Measurements from ENCODE around the gene GNAI3. TPM values are rescaled to one million over a fixed set of nuclear protein-coding genes. Genes with fewer than 3 reads are reported as not detected.

The GNAI3 gene
- total RNA-seq, 4 donors from 2014 or later = 5.9 to 7.2 (median 6.6) TPM

- Histone ChIP-seq H3K9me3 (no peaks in the 10 kb centered on the region), H3K27ac (replicated peaks in 1 of 4) (no peak overlapping the region), H3K27me3 (no peaks in the 10 kb centered on the region), H3K36me3 (no peaks in the 10 kb centered on the region), H3K4me3 (peak overlapping the region in 2 of 4 donors; percentile 20 to 30), H3K4me1 (peaks cover 8 to 17% (median 10%) of the 10 kb centered on the region in 4 donors)
- peak; percentile 96 for DNase-seq (ENCODE audit: extremely low spot score)
- WGBS = 55% methylated on average over 10 of the region's 32 CpGs
- TF ChIP-seq CTCF (IDR thresholded peaks at IDR 0.05) (peak; percentile 87 to 91 (median 87)), POLR2A (IDR thresholded peaks at IDR 0.05; ENCODE audit: low read depth) (no peak), POLR2AphosphoS5 (IDR thresholded peaks at IDR 0.05) (no peak)
- intact Hi-C loops (cut with DNase I) = loop anchor here (5.0 kb wide), 3 partner anchors 44 to 339 kb away; partner anchors contain the start of genes AHCYL1 and GSTM1
These were observed 95.2 kb downstream of the GNAI3 start for GRCh38 chr1:109643385-109644230.

- intact Hi-C loops (cut with DNase I) = loop anchor here (5.0 kb wide), 3 partner anchors 43 to 338 kb away; partner anchors contain the start of genes AHCYL1 and GSTM1
- H3K4me1 ChIP-seq = peaks cover 8 to 17% (median 10%) of the 10 kb centered on the region in 4 donors
- H3K9me3 ChIP-seq = no peaks in the 10 kb centered on the region
- no peak overlapping the region for H3K4me3 ChIP-seq
- no peaks in the 10 kb centered on the region for H3K36me3 ChIP-seq
- no peak for DNase-seq (ENCODE audit: extremely low spot score)
- H3K27ac ChIP-seq (replicated peaks in 1 of 4) = no peak overlapping the region
- TF ChIP-seq CTCF (IDR thresholded peaks at IDR 0.05) (no peak), POLR2AphosphoS5 (IDR thresholded peaks at IDR 0.05) (no peak), EP300 (IDR thresholded peaks at IDR 0.05) (no peak)
- WGBS = no CpG with 5 or more reads among the region's 10 CpGs
- H3K27me3 ChIP-seq = no peaks in the 10 kb centered on the region
These were observed 96.3 kb downstream of the GNAI3 start for GRCh38 chr1:109644670-109645069.

GRCh38 chr1:109649491-109649914, 101.1 kb downstream of the GNAI3 start:
- Histone ChIP-seq H3K4me1 (peaks cover 2 to 3% (median 2%) of the 10 kb centered on the region in 4 donors), H3K9me3 (no peaks in the 10 kb centered on the region), H3K4me3 (peak overlapping the region in 3 of 4 donors; percentile 15 to 36 (median 33)), H3K36me3 (no peaks in the 10 kb centered on the region), H3K27me3 (no peaks in the 10 kb centered on the region), H3K27ac (replicated peaks in 1 of 4) (no peak overlapping the region)
- peak; percentile 14 to 23 (median 18) for TF ChIP-seq CTCF (IDR thresholded peaks at IDR 0.05)
- TF ChIP-seq EP300 (IDR thresholded peaks at IDR 0.05) = no peak
- intact Hi-C loops (cut with DNase I) = no loop called here
- 59% methylated on average over 4 of the region's 4 CpGs for whole genome bisulfite sequencing
- peak; percentile 39 for DNase-seq (ENCODE audit: extremely low spot score)

GRCh38 chr1:109650609-109651008, 102.2 kb downstream of the GNAI3 start:
- H3K4me3 ChIP-seq = no peak overlapping the region
- 81% methylated on average over 3 of the region's 3 CpGs for WGBS
- intact Hi-C loops (cut with DNase I) = loop anchor here (10.0 kb wide), 1 partner anchor 264 kb away; the partner anchor contains the start of gene CSF1

More at GRCh38 chr1:109650609-109651008, 102.2 kb downstream of the GNAI3 start:
- Histone ChIP-seq H3K36me3 (no peaks in the 10 kb centered on the region), H3K4me1 (peaks cover 13 to 14% (median 13%) of the 10 kb centered on the region in 4 donors), H3K9me3 (no peaks in the 10 kb centered on the region), H3K27ac (replicated peaks in 1 of 4) (no peak overlapping the region), H3K27me3 (no peaks in the 10 kb centered on the region)
- TF ChIP-seq EP300 (IDR thresholded peaks at IDR 0.05) (no peak), CTCF (IDR thresholded peaks at IDR 0.05) (no peak), POLR2AphosphoS5 (IDR thresholded peaks at IDR 0.05) (no peak), POLR2A (IDR thresholded peaks at IDR 0.05; ENCODE audit: low read depth) (no peak)
- DNase-seq (ENCODE audit: extremely low spot score) = no peak

Measured in esophagus muscularis mucosa (tissue), 4 donors.